Colonic mucosa (tissue), 4 donors: ENCODE data around the gene TANC1. TPM values are rescaled to one million over a fixed set of nuclear protein-coding genes. Genes with fewer than 3 reads are reported as not detected.

Experiments
- DNase-seq: peaks from one replicate; pipeline ENCODE4 v3.0.0-alpha.2; 2020
- H3K27ac ChIP-seq: fragments of 200-600 bp; one replicate; pipeline ENCODE4 v1.8.0; 2021
- H3K27me3 ChIP-seq: fragments of 200-600 bp; one replicate; pipeline ENCODE4 v1.8.0; 2021
- H3K36me3 ChIP-seq: fragments of 200-600 bp; one replicate; pipeline ENCODE4 v1.8.0; 2021
- H3K4me1 ChIP-seq: fragments of 200-600 bp; one replicate; pipeline ENCODE4 v1.8.0; 2021; ENCODE audit warnings: mild to moderate bottlenecking
- H3K4me3 ChIP-seq: fragments of 200-600 bp; one replicate; pipeline ENCODE4 v1.8.0; 2021
- H3K9ac ChIP-seq, 2 donors: one replicate each; pipeline ENCODE4 v1.7.0; 2013; ENCODE audit warnings: control low read depth in 2 of 2, low read depth in 2 of 2, low read length in 2 of 2
- H3K9me3 ChIP-seq: fragments of 200-600 bp; one replicate; pipeline ENCODE4 v1.8.0; 2021
- intact Hi-C: fragments of 100-400 bp; cut with DNase I; formaldehyde crosslinking; loops from one replicate; pipeline ENCODE4 v1.14.1; 2022
- total RNA-seq, 2 donors: library from RNA; stranded (reverse); fragmentation: NEBNext Ultra II Directional in 1 of 2; extraction: Animal tissue kit (Norgen Biotek cat#: 25700) in 1 of 2; gene quantifications; one replicate each; pipeline ENCODE4 v1.2.1, GENCODE V29; 2021
- TF ChIP-seq, protein P1 (sequence below): fragments of 200-600 bp; IDR thresholded peaks from one replicate; pipeline ENCODE4 v1.8.0; 2022; ENCODE audit warnings: antibody characterized with exemption, mild to moderate bottlenecking
- donor health status: healthy.
- donor health status: DM: no; HTN: no; CAD: no.
- donor health status: DM: no; HTN: no; CAD: no.

The TANC1 gene
- total RNA-seq, 2 donors from 2014 or later: 28.3 to 32.7 TPM

DNA sequence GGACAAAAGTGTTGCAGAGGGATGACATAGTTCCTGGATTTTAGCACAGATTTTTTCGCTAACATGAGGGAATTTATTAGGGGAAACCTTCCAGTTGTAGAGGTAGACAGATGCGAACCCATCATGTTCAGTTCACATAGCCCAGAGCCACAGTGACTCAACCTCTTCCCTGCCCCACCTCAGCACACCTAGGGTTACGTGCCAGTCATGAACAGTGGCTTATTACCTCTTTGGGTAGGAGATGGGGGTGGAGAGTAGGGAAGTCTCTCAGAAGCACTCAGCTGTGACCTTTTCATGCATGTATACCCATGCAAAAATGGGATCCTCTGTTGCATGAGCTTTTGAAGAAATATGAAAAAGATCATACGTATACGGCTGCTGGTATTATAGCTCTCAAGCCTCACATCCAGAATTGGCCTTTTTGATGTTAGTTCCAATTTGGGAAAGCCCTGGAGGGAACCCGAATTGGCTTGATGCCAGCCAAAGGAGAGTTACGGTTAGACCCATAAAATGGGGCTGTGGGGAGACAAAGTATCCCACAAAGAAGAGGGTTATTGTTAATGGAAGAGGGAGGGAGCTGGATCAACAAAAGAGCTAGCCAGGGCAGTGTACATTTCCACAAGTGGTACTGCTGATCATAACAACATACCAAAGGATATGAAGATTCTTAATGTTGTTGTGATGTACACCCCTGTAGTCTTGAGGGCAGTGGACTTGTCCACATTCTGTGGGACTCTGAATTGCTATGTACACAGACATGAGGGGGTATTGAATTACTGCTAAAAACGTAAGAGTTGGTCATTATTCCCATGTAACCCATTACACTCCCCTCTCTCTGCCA is 4.9 kb downstream of the TANC1 start:
- TF ChIP-seq, protein P1, sequence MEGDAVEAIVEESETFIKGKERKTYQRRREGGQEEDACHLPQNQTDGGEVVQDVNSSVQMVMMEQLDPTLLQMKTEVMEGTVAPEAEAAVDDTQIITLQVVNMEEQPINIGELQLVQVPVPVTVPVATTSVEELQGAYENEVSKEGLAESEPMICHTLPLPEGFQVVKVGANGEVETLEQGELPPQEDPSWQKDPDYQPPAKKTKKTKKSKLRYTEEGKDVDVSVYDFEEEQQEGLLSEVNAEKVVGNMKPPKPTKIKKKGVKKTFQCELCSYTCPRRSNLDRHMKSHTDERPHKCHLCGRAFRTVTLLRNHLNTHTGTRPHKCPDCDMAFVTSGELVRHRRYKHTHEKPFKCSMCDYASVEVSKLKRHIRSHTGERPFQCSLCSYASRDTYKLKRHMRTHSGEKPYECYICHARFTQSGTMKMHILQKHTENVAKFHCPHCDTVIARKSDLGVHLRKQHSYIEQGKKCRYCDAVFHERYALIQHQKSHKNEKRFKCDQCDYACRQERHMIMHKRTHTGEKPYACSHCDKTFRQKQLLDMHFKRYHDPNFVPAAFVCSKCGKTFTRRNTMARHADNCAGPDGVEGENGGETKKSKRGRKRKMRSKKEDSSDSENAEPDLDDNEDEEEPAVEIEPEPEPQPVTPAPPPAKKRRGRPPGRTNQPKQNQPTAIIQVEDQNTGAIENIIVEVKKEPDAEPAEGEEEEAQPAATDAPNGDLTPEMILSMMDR: no peak
- H3K4me3 ChIP-seq: no peak overlapping the region
- H3K36me3 ChIP-seq: no peaks in the 10 kb centered on the region
- H3K4me1 ChIP-seq: no peaks in the 10 kb centered on the region
- DNase-seq: no peak
- no peaks in the 10 kb centered on the region for H3K27me3 ChIP-seq
- H3K9ac ChIP-seq: no peak overlapping the region
- intact Hi-C loops: no loop called here
- H3K27ac ChIP-seq: no peak overlapping the region
- no peaks in the 10 kb centered on the region for H3K9me3 ChIP-seq

DNA sequence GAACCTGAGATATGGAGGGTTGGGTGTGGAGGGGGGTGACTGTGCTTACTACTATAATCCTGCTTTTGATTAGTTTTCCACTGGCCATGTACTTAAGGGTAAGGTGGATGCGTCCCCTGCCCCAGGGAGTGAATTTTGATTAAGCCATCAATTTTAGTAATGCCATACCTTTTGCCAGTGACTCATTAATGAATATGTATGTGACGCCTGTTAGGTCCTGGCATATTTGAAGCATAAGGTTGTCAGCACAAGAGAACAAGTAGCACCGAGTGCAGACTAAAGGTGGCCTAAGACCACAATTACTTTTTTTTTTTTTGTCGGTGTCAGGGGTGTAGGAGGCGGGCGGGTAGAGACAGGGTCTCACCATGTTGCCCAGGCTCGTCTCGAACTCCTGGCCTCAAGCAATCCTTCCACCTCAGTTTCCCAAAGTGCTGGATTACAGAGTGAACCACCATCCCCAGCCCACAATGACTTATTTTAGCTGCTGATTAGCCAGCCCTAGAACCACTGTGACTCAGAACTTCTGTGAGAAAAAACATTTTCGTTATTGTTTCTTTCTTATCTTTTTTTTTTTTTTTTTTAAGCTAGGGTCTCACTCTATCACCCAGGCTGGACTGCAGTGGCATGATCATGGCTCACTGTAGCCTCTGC is 7.0 kb downstream of the TANC1 start:
- H3K9ac ChIP-seq: no peak overlapping the region
- no peak overlapping the region for H3K4me3 ChIP-seq
- H3K36me3 ChIP-seq: no peaks in the 10 kb centered on the region
- H3K27me3 ChIP-seq: no peaks in the 10 kb centered on the region
- intact Hi-C loops: no loop called here
- DNase-seq: no peak
- H3K4me1 ChIP-seq: no peaks in the 10 kb centered on the region
- H3K9me3 ChIP-seq: no peaks in the 10 kb centered on the region
- no peak overlapping the region for H3K27ac ChIP-seq
- TF ChIP-seq, protein P1: no peak

DNA sequence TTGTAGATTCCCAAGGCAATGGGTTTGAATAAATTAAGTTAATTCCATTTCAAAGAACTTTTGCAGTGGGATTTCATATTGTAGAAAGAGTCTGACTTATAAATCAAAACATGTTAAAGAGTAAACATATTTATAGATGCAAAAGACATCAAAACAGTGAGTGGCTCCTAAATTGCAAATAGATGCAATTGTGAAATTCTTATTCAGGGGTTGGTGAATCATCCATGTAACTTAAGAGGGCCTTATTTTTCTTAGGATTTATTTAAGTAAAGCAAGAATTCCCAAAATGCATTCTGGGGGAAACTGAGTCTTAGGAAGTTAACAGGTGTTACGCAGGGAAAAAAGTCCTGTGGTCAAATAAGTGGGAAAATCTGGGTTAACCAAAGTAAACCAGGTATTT is 11.3 kb downstream of the TANC1 start:
- H3K4me3 ChIP-seq: no peak overlapping the region
- no peaks in the 10 kb centered on the region for H3K36me3 ChIP-seq
- H3K4me1 ChIP-seq: no peaks in the 10 kb centered on the region
- TF ChIP-seq, protein P1: no peak
- no peak overlapping the region for H3K27ac ChIP-seq
- no peak for DNase-seq
- no peak overlapping the region for H3K9ac ChIP-seq
- intact Hi-C loops: no loop called here
- H3K27me3 ChIP-seq: no peaks in the 10 kb centered on the region
- H3K9me3 ChIP-seq: no peaks in the 10 kb centered on the region

DNA sequence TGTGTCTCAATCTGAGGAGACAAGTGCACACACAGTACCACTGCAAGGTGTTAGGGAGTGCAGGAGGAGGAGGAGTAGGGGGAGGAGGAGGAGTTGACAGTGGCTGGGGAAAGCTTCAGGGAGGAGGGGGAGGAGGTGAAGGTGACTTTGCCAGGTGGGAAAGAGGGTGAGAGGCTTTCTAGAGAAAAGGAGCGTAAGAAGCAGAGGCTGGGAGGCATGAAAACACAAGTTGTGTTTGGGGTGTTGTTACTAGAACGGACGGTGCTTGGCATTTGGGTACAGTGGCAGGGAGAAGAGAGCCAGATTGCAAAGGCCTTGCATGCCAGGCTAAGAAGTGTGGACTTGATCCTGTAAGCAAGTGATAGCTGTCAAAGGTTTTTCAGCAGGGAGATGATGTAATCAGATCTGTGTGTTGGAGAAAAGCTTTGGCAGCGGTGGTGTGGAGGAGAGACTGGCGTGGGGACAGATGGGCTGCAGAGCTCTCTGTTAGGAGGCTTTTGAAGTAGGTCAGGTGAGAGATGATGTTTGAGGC is 16.2 kb downstream of the TANC1 start:
- H3K27ac ChIP-seq: no peak overlapping the region
- H3K9ac ChIP-seq: no peak overlapping the region
- intact Hi-C loops: no loop called here
- H3K36me3 ChIP-seq: no peaks in the 10 kb centered on the region
- no peaks in the 10 kb centered on the region for H3K4me1 ChIP-seq
- TF ChIP-seq, protein P1: no peak
- no peak overlapping the region for H3K4me3 ChIP-seq
- no peaks in the 10 kb centered on the region for H3K27me3 ChIP-seq
- no peaks in the 10 kb centered on the region for H3K9me3 ChIP-seq
- no peak for DNase-seq

DNA sequence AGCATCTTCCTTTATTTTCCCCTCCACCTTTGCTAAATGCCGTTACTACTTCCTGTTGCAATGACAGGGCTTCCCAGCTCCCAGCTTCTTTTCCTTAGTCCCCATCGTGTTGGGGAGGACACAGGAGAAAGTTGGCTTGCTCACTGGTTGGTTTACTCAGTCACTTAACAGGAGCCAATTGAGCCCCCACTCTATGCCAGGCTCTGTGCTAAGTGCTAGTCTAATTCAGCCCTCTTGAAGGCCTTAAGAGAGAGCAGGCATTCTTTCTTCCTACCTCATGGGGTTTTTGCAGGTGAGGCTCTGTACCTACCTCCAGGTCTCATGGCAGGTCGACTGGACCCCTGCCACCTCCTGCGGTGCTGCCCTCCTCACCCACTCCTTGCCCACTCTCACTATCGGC is 20.1 kb downstream of the TANC1 start:
- Histone ChIP-seq H3K4me3 (no peak overlapping the region), H3K27ac (no peak overlapping the region), H3K9me3 (no peaks in the 10 kb centered on the region), H3K4me1 (no peaks in the 10 kb centered on the region), H3K9ac (no peak overlapping the region), H3K27me3 (no peaks in the 10 kb centered on the region), H3K36me3 (no peaks in the 10 kb centered on the region)
- DNase-seq: no peak
- TF ChIP-seq, protein P1: no peak
- intact Hi-C loops: no loop called here
